ENCODE measurements around the gene UBXN7.

- TF ChIP-seq, protein P1, sequence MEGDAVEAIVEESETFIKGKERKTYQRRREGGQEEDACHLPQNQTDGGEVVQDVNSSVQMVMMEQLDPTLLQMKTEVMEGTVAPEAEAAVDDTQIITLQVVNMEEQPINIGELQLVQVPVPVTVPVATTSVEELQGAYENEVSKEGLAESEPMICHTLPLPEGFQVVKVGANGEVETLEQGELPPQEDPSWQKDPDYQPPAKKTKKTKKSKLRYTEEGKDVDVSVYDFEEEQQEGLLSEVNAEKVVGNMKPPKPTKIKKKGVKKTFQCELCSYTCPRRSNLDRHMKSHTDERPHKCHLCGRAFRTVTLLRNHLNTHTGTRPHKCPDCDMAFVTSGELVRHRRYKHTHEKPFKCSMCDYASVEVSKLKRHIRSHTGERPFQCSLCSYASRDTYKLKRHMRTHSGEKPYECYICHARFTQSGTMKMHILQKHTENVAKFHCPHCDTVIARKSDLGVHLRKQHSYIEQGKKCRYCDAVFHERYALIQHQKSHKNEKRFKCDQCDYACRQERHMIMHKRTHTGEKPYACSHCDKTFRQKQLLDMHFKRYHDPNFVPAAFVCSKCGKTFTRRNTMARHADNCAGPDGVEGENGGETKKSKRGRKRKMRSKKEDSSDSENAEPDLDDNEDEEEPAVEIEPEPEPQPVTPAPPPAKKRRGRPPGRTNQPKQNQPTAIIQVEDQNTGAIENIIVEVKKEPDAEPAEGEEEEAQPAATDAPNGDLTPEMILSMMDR (conservative IDR thresholded peaks at IDR 0.05), result no peak
- TF ChIP-seq EZH2 (IDR thresholded peaks at IDR 0.05; ENCODE audit: low read depth), result no peak
Observed at GRCh38 chr3:196340466-196340865, 91.8 kb downstream of the UBXN7 start.
